ENCODE data around the gene DEPDC1B. TPM values are rescaled to one million over a fixed set of nuclear protein-coding genes. Genes with fewer than 3 reads are reported as not detected.
"Not testable (repeated sequence)": the region's sequence is repeated elsewhere in the genome, so short reads cannot be mapped to it uniquely, and the experiment has no call there.

Gene DEPDC1B
- total and polyA plus RNA-seq, 2 experiments from 2014 or later: 2.5 to 3.0 TPM

GRCh38 chr5:60590172-60590571 is 109.8 kb downstream of the DEPDC1B start:
- Histone ChIP-seq H4K20me1 (ENCODE audit: insufficient read depth) (no peaks in the 10 kb centered on the region), H3K27ac (no peak overlapping the region), H3K4me1 (ENCODE audit: insufficient read depth) (no peaks in the 10 kb centered on the region), H3K4me3 (no peak overlapping the region), H3K9me2 (ENCODE audit: insufficient read depth) (no peaks in the 10 kb centered on the region), H3K27me3 (replicated peaks; ENCODE audit: insufficient read depth) (no peaks in the 10 kb centered on the region), H2AFZ (no peak overlapping the region), H3K79me2 (ENCODE audit: insufficient read depth) (no peaks in the 10 kb centered on the region), H3K9ac (no peak overlapping the region), H3K9me3 (ENCODE audit: low read depth) (no peaks in the 10 kb centered on the region), H3F3A (ENCODE audit: insufficient read depth) (no peaks in the 10 kb centered on the region), H3K4me2 (ENCODE audit: unreplicated experiment) (no peak overlapping the region), H3K36me3 (ENCODE audit: low read depth) (no peaks in the 10 kb centered on the region)
- 92 to 100% methylated on average over 2 of the region's 2 CpGs for WGBS, 2 experiments (ENCODE audit: low coverage in 1 of 2, low lambda C conversion rate in 2 of 2, missing lambda C conversion rate in 2 of 2)
- no peak for DNase-seq
- TF ChIP-seq EZH2phosphoT487 (IDR thresholded peaks at IDR 0.05; ENCODE audit: insufficient read depth, low read depth) (no peak), EZH2 (IDR thresholded peaks at IDR 0.05; ENCODE audit: insufficient read depth, poor library complexity, severe bottlenecking) (no peak)
- in situ Hi-C loops (cut with MboI): no loop called here

GRCh38 chr5:60587312-60587711 is 112.7 kb downstream of the DEPDC1B start:
- 81% methylated on average over 6 of the region's 6 CpGs for WGBS, 2 experiments (ENCODE audit: low coverage in 1 of 2, low lambda C conversion rate in 2 of 2, missing lambda C conversion rate in 2 of 2)
- H3K27me3 ChIP-seq (replicated peaks; ENCODE audit: insufficient read depth); H3K4me2 ChIP-seq (ENCODE audit: unreplicated experiment); H3K36me3 ChIP-seq (ENCODE audit: low read depth); in situ Hi-C loops (cut with MboI); H2AFZ ChIP-seq; H3K4me3 ChIP-seq; H4K20me1 ChIP-seq (ENCODE audit: insufficient read depth); H3K9me3 ChIP-seq (ENCODE audit: low read depth); H3K27ac ChIP-seq; H3F3A ChIP-seq (ENCODE audit: insufficient read depth); H3K79me2 ChIP-seq (ENCODE audit: insufficient read depth); H3K4me1 ChIP-seq (ENCODE audit: insufficient read depth); DNase-seq; H3K9ac ChIP-seq; H3K9me2 ChIP-seq (ENCODE audit: insufficient read depth): not testable (repeated sequence)

- H3K27me3 ChIP-seq (replicated peaks; ENCODE audit: insufficient read depth): no peaks in the 10 kb centered on the region
- H3K9me3 ChIP-seq (ENCODE audit: low read depth): no peaks in the 10 kb centered on the region
- H3F3A ChIP-seq (ENCODE audit: insufficient read depth): no peaks in the 10 kb centered on the region
- H4K20me1 ChIP-seq (ENCODE audit: insufficient read depth): no peaks in the 10 kb centered on the region
- no peak overlapping the region for H3K9ac ChIP-seq
- no peaks in the 10 kb centered on the region for H3K36me3 ChIP-seq (ENCODE audit: low read depth)
- in situ Hi-C loops (cut with MboI): no loop called here
- H2AFZ ChIP-seq: no peak overlapping the region
- peak; percentile 27 for DNase-seq
- H3K4me2 ChIP-seq (ENCODE audit: unreplicated experiment): no peak overlapping the region
- no peaks in the 10 kb centered on the region for H3K4me1 ChIP-seq (ENCODE audit: insufficient read depth)
- no peaks in the 10 kb centered on the region for H3K9me2 ChIP-seq (ENCODE audit: insufficient read depth)
- H3K4me3 ChIP-seq: no peak overlapping the region
- no peaks in the 10 kb centered on the region for H3K79me2 ChIP-seq (ENCODE audit: insufficient read depth)
- TF ChIP-seq EZH2phosphoT487 (IDR thresholded peaks at IDR 0.05; ENCODE audit: insufficient read depth, low read depth) (no peak), EZH2 (IDR thresholded peaks at IDR 0.05; ENCODE audit: insufficient read depth, poor library complexity, severe bottlenecking) (no peak)
- no peak overlapping the region for H3K27ac ChIP-seq
- WGBS, 2 experiments (ENCODE audit: low coverage in 1 of 2, low lambda C conversion rate in 2 of 2, missing lambda C conversion rate in 2 of 2): 86 to 95% methylated on average over 1 of the region's 1 CpG
Measured at GRCh38 chr5:60586307-60586901, 113.6 kb downstream of the DEPDC1B start.

GRCh38 chr5:60585618-60586017 is 114.3 kb downstream of the DEPDC1B start:
- Histone ChIP-seq H3K4me2 (ENCODE audit: unreplicated experiment) (no peak overlapping the region), H3K9me3 (ENCODE audit: low read depth) (no peaks in the 10 kb centered on the region), H3K36me3 (ENCODE audit: low read depth) (no peaks in the 10 kb centered on the region), H3K9ac (no peak overlapping the region), H3K9me2 (ENCODE audit: insufficient read depth) (no peaks in the 10 kb centered on the region), H3K79me2 (ENCODE audit: insufficient read depth) (no peaks in the 10 kb centered on the region), H2AFZ (no peak overlapping the region), H3F3A (ENCODE audit: insufficient read depth) (no peaks in the 10 kb centered on the region), H3K27me3 (replicated peaks; ENCODE audit: insufficient read depth) (no peaks in the 10 kb centered on the region), H3K27ac (no peak overlapping the region), H3K4me1 (ENCODE audit: insufficient read depth) (no peaks in the 10 kb centered on the region), H3K4me3 (no peak overlapping the region), H4K20me1 (ENCODE audit: insufficient read depth) (no peaks in the 10 kb centered on the region)
- TF ChIP-seq EZH2phosphoT487 (IDR thresholded peaks at IDR 0.05; ENCODE audit: insufficient read depth, low read depth) (no peak), EZH2 (IDR thresholded peaks at IDR 0.05; ENCODE audit: insufficient read depth, poor library complexity, severe bottlenecking) (no peak)
- DNase-seq: no peak
- in situ Hi-C loops (cut with MboI): no loop called here
- 79 to 81% methylated on average over 5 of the region's 5 CpGs for WGBS, 2 experiments (ENCODE audit: low coverage in 1 of 2, low lambda C conversion rate in 2 of 2, missing lambda C conversion rate in 2 of 2)

GRCh38 chr5:60584304-60584703 is 115.7 kb downstream of the DEPDC1B start:
- H3K27me3 ChIP-seq (replicated peaks; ENCODE audit: insufficient read depth): no peaks in the 10 kb centered on the region
- H3K4me2 ChIP-seq (ENCODE audit: unreplicated experiment): no peak overlapping the region
- H4K20me1 ChIP-seq (ENCODE audit: insufficient read depth): no peaks in the 10 kb centered on the region
- no peak overlapping the region for H2AFZ ChIP-seq
- H3K36me3 ChIP-seq (ENCODE audit: low read depth): no peaks in the 10 kb centered on the region
- no peaks in the 10 kb centered on the region for H3K79me2 ChIP-seq (ENCODE audit: insufficient read depth)
- no peak for DNase-seq
- no peaks in the 10 kb centered on the region for H3K9me2 ChIP-seq (ENCODE audit: insufficient read depth)
- WGBS, 2 experiments (ENCODE audit: low coverage in 1 of 2, low lambda C conversion rate in 2 of 2, missing lambda C conversion rate in 2 of 2): 81 to 89% methylated on average over 2 of the region's 2 CpGs
- no peak overlapping the region for H3K9ac ChIP-seq
- TF ChIP-seq EZH2 (IDR thresholded peaks at IDR 0.05; ENCODE audit: insufficient read depth, poor library complexity, severe bottlenecking): no peak
- TF ChIP-seq EZH2phosphoT487 (IDR thresholded peaks at IDR 0.05; ENCODE audit: insufficient read depth, low read depth): no peak
- no peaks in the 10 kb centered on the region for H3K9me3 ChIP-seq (ENCODE audit: low read depth)
- no peak overlapping the region for H3K4me3 ChIP-seq
- in situ Hi-C loops (cut with MboI): no loop called here
- H3F3A ChIP-seq (ENCODE audit: insufficient read depth): no peaks in the 10 kb centered on the region
- H3K4me1 ChIP-seq (ENCODE audit: insufficient read depth): no peaks in the 10 kb centered on the region
- no peak overlapping the region for H3K27ac ChIP-seq
